ENCODE results near the gene C19orf47. TPM values are rescaled to one million over a fixed set of nuclear protein-coding genes. Genes with fewer than 3 reads are reported as not detected.

Gene C19orf47
- total RNA-seq, 1 experiment from 2014 or later, result 21.2 TPM

DNA sequence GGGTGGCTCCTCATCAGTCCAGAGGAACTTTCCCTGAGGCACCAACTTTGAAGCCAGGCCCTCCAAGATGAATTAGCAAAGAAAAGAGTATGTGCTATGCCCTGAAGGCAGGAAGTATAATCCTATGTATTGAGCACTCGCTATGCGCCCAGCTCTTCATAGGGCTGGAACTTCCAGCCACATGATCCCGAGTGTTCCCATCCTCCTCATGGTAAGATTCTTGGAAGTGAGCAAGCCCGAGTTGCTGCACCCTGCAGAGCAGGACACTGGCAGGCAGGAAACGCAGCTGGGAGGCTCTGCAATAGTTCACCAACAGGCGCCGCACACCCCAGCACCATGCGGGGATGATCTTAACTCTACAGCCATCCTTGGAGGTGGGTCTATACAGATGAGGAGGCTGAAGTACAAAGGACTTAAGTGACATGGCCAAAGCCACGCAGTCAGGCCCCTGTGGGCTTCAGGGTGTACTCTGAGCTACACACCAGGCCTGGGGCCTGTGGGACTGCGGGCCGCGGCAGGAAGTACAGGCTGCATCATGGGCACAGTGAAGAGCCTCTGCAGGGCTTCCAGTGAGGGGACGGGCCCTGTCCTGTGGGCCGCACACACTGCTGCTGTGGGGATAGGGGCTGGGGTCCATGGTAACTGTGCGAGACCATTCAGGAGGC is 25.1 kb downstream of the C19orf47 start:
- BruUV-seq (replicated peaks), result no TSS peak
- TF ChIP-seq EZH2 (IDR thresholded peaks at IDR 0.05; ENCODE audit: low read depth), result no peak
- TF ChIP-seq, protein P1, sequence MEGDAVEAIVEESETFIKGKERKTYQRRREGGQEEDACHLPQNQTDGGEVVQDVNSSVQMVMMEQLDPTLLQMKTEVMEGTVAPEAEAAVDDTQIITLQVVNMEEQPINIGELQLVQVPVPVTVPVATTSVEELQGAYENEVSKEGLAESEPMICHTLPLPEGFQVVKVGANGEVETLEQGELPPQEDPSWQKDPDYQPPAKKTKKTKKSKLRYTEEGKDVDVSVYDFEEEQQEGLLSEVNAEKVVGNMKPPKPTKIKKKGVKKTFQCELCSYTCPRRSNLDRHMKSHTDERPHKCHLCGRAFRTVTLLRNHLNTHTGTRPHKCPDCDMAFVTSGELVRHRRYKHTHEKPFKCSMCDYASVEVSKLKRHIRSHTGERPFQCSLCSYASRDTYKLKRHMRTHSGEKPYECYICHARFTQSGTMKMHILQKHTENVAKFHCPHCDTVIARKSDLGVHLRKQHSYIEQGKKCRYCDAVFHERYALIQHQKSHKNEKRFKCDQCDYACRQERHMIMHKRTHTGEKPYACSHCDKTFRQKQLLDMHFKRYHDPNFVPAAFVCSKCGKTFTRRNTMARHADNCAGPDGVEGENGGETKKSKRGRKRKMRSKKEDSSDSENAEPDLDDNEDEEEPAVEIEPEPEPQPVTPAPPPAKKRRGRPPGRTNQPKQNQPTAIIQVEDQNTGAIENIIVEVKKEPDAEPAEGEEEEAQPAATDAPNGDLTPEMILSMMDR (conservative IDR thresholded peaks at IDR 0.05), result no peak
- CTCF ChIA-PET, result no interaction called here

DNA sequence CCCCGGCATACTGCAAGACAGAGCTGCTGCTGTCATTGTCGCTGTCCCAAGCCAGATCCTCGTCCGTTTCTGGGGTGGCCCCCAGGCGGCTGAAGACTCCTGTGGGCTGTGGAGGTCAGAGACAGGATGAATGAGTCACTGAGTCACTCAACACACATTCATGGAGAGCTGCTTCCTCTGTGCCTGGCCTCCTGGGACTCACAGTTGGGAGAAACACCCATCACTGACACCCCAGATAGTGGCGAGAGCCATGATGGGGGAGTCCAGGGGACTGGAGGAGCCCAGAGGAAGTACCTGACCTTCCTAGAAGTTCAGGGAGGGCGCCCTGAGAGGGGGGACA is 26.0 kb downstream of the C19orf47 start:
- TF ChIP-seq, protein P1 (conservative IDR thresholded peaks at IDR 0.05), result no peak
- TF ChIP-seq EZH2 (IDR thresholded peaks at IDR 0.05; ENCODE audit: low read depth), result no peak
- no TSS peak for BruUV-seq (replicated peaks)
- ChIA-PET CTCF (no interaction called here), POLR2A (ENCODE audit: unreplicated experiment) (no interaction called here)
- Histone ChIP-seq H3K79me2 (ENCODE audit: low read depth) (no peaks in the 10 kb centered on the region), H3F3A (ENCODE audit: insufficient read depth, low read depth) (no peaks in the 10 kb centered on the region), H3K36me3 (ENCODE audit: low read depth) (no peaks in the 10 kb centered on the region), H2AFZ (no peak overlapping the region), H3K4me2 (no peak overlapping the region), H3K27me3 (ENCODE audit: insufficient read depth, low read depth) (no peaks in the 10 kb centered on the region), H3K9me3 (ENCODE audit: insufficient read depth, low read depth) (no peaks in the 10 kb centered on the region), H3K9me2 (ENCODE audit: insufficient read depth) (no peaks in the 10 kb centered on the region), H3K27ac (no peak overlapping the region), H3K4me1 (replicated peaks; ENCODE audit: insufficient read depth) (no peaks in the 10 kb centered on the region), H3K4me3 (no peak overlapping the region), H4K20me1 (ENCODE audit: insufficient read depth) (no peaks in the 10 kb centered on the region)
- no peak for DNase-seq
- intact Hi-C loops (cut with micrococcal nuclease; ENCODE audit: unreplicated experiment), result no loop called here

More for the DNA sequence above, 25.1 kb downstream of the C19orf47 start:
- H3K9me3 ChIP-seq (ENCODE audit: insufficient read depth, low read depth), result no peaks in the 10 kb centered on the region
- H3K79me2 ChIP-seq (ENCODE audit: low read depth), result no peaks in the 10 kb centered on the region
- POLR2A ChIA-PET (ENCODE audit: unreplicated experiment), result no interaction called here
- intact Hi-C loops (cut with micrococcal nuclease; ENCODE audit: unreplicated experiment), result no loop called here
- H3K9me2 ChIP-seq (ENCODE audit: insufficient read depth), result no peaks in the 10 kb centered on the region
- no peaks in the 10 kb centered on the region for H4K20me1 ChIP-seq (ENCODE audit: insufficient read depth)
- no peaks in the 10 kb centered on the region for H3K36me3 ChIP-seq (ENCODE audit: low read depth)
- DNase-seq, result no peak
- H3K27me3 ChIP-seq (ENCODE audit: insufficient read depth, low read depth), result no peaks in the 10 kb centered on the region
- no peak overlapping the region for H3K4me2 ChIP-seq
- no peak overlapping the region for H3K4me3 ChIP-seq
- no peaks in the 10 kb centered on the region for H3F3A ChIP-seq (ENCODE audit: insufficient read depth, low read depth)
- H3K4me1 ChIP-seq (replicated peaks; ENCODE audit: insufficient read depth), result no peaks in the 10 kb centered on the region
- H3K27ac ChIP-seq, result no peak overlapping the region
- H2AFZ ChIP-seq, result no peak overlapping the region

DNA sequence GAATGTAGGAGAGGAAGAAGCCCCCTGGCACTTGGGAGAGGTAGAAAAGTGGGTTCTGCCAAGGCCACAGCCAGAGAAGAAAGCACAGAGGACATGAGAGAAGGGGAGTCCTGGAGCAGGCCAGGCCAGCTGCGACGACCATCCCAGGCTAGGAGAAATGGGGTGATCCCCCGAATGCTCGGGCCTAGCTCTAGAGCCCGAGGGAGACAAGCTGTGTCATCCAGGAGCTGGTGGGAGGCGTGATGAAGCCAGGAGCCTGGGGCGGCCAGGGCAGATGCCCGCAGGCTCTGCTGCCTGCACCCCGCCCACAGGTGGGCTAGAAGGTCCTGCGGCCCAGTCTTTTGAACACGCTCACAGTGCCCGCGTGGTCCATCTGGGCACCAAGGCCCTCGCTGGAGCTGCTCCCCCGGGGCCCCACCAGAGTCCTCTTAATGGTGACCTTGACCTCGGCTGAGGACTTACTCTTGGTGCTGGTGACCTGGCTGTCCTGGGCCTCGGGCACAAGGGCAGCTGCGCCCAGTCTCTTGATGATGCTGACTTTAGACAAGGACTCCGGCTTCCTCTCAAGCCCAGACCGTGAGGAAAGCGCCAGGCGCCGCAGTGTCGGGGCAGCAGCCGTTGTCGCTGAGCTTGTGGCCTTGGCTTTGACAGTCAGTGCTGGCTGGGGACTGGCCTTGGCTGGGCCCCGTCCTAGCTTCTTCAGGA is 26.5 kb downstream of the C19orf47 start:
- no TSS peak for BruUV-seq (replicated peaks)
- Histone ChIP-seq H2AFZ (no peak overlapping the region), H3K27me3 (ENCODE audit: insufficient read depth, low read depth) (no peaks in the 10 kb centered on the region), H4K20me1 (ENCODE audit: insufficient read depth) (no peaks in the 10 kb centered on the region), H3K27ac (no peak overlapping the region), H3F3A (ENCODE audit: insufficient read depth, low read depth) (no peaks in the 10 kb centered on the region), H3K9me3 (ENCODE audit: insufficient read depth, low read depth) (no peaks in the 10 kb centered on the region), H3K9me2 (ENCODE audit: insufficient read depth) (no peaks in the 10 kb centered on the region), H3K36me3 (ENCODE audit: low read depth) (no peaks in the 10 kb centered on the region), H3K4me2 (no peak overlapping the region), H3K4me3 (no peak overlapping the region), H3K4me1 (replicated peaks; ENCODE audit: insufficient read depth) (no peaks in the 10 kb centered on the region), H3K79me2 (ENCODE audit: low read depth) (no peaks in the 10 kb centered on the region)
- CTCF ChIA-PET, result no interaction called here
- POLR2A ChIA-PET (ENCODE audit: unreplicated experiment), result no interaction called here
- TF ChIP-seq, protein P1 (conservative IDR thresholded peaks at IDR 0.05), result no peak
- no peak for TF ChIP-seq EZH2 (IDR thresholded peaks at IDR 0.05; ENCODE audit: low read depth)
- no peak for DNase-seq
- intact Hi-C loops (cut with micrococcal nuclease; ENCODE audit: unreplicated experiment), result no loop called here

Measured in PC-9 (cell line).